ENCODE data around the gene SELP.

- no peak for TF ChIP-seq CTCF (IDR thresholded peaks at IDR 0.05)
- no peak for TF ChIP-seq ZFX (IDR thresholded peaks at IDR 0.05; ENCODE audit: borderline replicate concordance)
These were observed 53.5 kb downstream of the SELP start for GRCh38 chr1:169576241-169576934.
